GM12865 (cell line): Measurements from ENCODE around the gene SYP.

ENCODE experiments used
- DNase-seq: peaks from one replicate; pipeline ENCODE4 v3.0.0; 2010; ENCODE audit warnings: low read depth
- H3K4me3 ChIP-seq: 2 replicates; pipeline ENCODE4 v1.5.1; 2011; ENCODE audit warnings: mild to moderate bottlenecking, low read depth, low read length, control low read depth
- TF ChIP-seq, protein P1 (sequence below): IDR thresholded peaks from 2 replicates; pipeline ENCODE4 v1.5.1; 2011; ENCODE audit warnings: low read length, control low read depth, low read depth, inconsistent platforms; ENCODE audit not compliant: insufficient read depth; ENCODE audit errors: missing control alignments

The SYP gene

DNA sequence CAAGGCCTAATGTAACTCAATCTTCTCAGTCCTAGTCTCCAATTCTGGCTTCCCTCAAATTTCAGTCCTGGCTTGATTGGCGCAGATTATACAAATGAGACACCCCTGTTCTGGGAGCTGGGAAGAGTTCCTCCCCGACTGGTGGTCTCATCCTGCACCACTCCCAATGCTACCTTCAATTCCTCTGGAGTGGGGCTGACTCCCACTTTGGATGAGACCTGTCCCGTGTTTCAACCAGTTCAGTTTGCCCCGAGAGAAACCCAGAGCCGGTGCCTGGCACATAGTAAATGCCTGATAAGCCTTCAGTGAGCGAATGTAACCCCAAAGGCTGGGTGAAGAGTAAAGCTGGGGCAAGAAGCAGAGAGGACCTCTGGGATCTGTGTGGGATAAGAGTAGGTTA, 4.0 kb upstream of the SYP start:
- TF ChIP-seq, protein P1, sequence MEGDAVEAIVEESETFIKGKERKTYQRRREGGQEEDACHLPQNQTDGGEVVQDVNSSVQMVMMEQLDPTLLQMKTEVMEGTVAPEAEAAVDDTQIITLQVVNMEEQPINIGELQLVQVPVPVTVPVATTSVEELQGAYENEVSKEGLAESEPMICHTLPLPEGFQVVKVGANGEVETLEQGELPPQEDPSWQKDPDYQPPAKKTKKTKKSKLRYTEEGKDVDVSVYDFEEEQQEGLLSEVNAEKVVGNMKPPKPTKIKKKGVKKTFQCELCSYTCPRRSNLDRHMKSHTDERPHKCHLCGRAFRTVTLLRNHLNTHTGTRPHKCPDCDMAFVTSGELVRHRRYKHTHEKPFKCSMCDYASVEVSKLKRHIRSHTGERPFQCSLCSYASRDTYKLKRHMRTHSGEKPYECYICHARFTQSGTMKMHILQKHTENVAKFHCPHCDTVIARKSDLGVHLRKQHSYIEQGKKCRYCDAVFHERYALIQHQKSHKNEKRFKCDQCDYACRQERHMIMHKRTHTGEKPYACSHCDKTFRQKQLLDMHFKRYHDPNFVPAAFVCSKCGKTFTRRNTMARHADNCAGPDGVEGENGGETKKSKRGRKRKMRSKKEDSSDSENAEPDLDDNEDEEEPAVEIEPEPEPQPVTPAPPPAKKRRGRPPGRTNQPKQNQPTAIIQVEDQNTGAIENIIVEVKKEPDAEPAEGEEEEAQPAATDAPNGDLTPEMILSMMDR, result no peak

DNA sequence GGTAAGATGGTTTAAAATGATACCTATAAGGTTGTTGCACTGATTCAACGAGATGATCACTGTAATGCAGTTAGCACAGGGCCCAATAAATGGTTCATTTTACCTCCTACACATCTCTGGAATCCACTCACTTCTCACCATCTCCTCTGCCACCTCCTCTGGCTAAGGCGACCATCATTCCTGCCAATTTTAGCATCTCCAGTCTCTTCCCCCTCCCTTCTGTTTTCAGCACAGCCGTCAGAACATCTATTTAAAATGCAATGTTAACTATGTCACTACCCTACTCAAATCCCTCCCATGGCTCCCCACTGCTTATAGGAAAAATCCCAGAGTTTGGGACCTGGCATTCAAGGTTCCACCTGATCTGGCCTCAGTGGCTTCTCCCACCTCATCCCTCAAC, 3.5 kb upstream of the SYP start:
- DNase-seq, result no peak
- TF ChIP-seq, protein P1, result no peak
- H3K4me3 ChIP-seq, result no peak overlapping the region

More for the DNA sequence above, 4.0 kb upstream of the SYP start:
- no peak for DNase-seq
- H3K4me3 ChIP-seq, result no peak overlapping the region

DNA sequence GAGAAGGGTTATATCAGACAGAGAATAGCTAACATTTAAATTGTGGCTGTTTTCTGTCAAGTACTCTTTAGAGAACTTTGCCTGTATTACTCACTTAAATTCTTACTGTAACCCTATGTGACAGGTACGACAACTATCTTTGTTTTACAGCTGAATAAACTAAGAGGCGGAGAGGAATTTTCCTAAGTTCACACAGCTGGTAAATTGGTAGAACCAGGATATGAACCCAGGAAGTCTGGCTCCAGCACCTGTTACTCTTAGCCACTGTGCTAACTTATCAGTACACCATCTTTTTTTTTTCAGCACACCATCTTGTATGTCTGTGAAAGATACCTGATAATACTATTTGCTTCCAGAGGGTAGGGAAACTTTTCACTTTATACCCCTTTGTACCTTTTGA, 2.0 kb upstream of the SYP start:
- TF ChIP-seq, protein P1, result no peak
- no peak for DNase-seq
- H3K4me3 ChIP-seq, result no peak overlapping the region

DNA sequence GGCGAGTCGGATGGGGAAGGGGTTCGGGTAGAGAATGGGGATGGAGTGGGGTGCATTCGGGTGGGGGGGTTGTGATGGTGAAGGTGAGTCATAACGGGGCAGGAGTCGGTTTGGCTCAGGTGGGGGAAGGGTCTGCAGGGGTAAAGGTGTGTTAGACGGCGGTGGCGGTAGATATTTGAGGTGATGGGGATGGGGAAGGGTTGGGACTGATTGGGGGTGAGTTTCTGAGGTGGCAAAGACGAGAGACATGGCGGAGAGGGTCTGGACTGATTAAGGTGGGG, 738 bp downstream of the SYP start:
- H3K4me3 ChIP-seq, result no peak overlapping the region
- DNase-seq, result no peak

DNA sequence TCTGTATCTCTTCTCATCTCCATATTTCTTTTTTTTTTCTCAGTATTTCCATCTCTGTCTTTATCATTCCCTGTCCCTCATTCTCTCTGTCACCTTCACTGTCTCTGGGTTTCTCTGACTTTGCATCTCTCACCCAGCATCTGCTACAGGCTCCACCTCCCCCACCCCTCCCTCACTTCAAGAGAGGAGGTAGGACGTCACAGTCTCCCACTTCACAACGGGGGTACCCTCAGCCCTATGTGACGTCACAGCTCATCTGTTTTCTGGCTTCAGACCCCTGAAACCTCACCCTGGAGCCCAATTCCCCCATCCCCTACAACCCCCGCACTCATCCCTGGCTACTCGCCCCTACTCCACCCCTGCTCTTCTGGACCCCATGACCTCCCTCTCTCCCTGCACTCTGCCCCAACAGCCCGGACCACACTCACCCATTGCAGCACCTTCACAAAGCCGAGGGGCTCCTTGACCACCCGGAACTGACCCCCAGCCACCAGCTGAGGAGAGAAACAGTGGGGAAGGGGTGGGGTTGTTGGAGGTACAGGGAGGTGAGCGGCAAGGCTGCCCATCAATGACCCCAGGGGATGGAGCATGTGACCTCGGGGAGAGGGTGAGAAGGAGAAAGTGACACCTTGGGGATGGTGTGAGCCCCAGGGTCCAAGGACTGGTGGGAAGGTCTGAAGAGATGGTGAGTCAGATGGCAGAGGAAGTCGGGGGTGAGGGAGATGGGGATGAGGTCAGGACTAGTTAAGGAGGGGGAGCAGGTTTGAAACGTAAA, 1.3 kb downstream of the SYP start:
- DNase-seq, result no peak
- TF ChIP-seq, protein P1, result no peak
- no peak overlapping the region for H3K4me3 ChIP-seq

More for the DNA sequence above, 738 bp downstream of the SYP start:
- TF ChIP-seq, protein P1, result no peak

DNA sequence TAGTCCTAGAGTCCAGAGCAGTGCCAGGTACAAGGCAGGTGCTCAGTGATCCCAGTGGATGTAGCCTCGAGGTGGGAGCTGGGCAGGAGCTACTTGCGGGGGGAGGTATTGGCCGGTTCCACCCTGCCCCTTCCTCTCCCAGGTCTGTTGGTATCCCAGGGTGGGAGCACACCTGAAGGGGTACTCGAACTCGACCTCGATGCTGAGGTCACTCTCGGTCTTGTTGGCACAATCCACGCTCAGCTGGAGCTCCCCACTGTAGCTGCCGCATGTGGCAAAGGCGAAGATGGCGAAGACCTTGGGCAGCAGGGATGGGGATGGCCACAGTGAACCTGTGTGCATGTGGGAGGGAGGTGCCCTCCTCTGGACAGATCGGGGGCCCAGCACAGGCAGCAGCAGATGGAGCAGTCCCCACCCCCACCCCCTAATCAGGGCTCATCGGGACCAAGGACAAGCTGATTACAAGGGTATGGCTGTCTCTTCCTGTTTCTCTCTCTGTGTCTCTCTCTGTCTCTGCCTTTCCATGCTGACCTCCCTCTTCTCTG, 2.4 kb downstream of the SYP start:
- TF ChIP-seq, protein P1, result no peak
- H3K4me3 ChIP-seq, result no peak overlapping the region
- DNase-seq, result no peak

DNA sequence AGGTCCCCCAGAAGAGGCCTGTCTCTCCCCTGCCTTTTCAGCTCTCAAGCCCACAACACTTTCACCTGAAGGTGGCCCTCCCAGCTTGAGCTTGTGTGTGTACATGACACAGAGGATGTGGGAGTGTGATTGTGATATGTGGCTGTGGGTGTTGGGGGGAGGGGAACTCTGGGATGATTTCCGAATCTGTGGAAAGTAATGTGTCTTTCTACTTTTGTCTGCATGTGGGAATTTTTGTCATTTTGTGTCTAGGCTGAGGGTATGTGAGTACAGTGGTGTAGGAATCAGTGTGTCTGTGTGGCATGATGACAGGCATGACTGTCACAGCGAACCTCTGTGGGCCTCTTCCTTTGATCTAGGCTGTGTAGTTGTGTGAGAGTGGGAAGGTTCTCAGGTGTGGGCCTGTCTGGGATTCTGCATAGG, 6.4 kb downstream of the SYP start:
- TF ChIP-seq, protein P1, result no peak
- no peak for DNase-seq
- no peak overlapping the region for H3K4me3 ChIP-seq
